T47D (cell line): ENCODE results near the gene C6orf15.

Experiments used
- DNase-seq, 2 experiments: peaks; one replicate each; pipeline versions ENCODE4 v3.0.0 to v3.0.0-alpha.2; 2011 to 2012; ENCODE audit warnings: low read depth in 1 of 2, low spot score in 1 of 2
- JUND ChIP-seq: IDR thresholded peaks from 2 replicates; pipeline ENCODE4 v1.6.1; 2012; ENCODE audit warnings: low read depth
- in situ Hi-C: cut with HindIII; loops from 2 replicates; pipeline ENCODE4 v1.10.0; 2016; ENCODE audit warnings: low sequenced_read_pairs, low pct_unique_long_range_greater_than_20kb

C6orf15 gene

DNA sequence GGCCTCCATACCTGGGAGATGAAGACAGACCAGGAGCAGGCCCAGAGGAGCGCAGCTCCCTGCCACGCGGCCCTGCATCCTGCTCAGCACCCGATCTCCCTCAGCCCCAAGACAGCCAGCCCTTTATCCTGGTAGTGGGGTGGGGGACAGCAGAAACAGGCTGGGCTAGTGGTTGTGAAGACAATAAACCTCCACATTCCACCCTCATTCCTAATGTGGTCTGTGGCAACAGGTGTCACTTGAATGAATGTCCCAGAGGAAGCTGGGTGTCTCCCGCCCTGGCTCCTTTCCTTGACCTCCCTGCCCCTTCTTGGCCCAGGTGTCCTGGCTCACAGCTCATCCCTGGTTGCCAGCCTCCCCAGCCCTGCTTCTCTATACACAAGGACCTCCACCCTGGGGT is at the start of gene C6orf15:
Gene C6orf15, minus strand, starts transcription at position 98 of the 400 bp plus-strand sequence. Its CDS starts 20 bp downstream, at position 78.
- DNase-seq = no peak
- no peak for TF ChIP-seq JUND
- in situ Hi-C loops = no loop called here

DNA sequence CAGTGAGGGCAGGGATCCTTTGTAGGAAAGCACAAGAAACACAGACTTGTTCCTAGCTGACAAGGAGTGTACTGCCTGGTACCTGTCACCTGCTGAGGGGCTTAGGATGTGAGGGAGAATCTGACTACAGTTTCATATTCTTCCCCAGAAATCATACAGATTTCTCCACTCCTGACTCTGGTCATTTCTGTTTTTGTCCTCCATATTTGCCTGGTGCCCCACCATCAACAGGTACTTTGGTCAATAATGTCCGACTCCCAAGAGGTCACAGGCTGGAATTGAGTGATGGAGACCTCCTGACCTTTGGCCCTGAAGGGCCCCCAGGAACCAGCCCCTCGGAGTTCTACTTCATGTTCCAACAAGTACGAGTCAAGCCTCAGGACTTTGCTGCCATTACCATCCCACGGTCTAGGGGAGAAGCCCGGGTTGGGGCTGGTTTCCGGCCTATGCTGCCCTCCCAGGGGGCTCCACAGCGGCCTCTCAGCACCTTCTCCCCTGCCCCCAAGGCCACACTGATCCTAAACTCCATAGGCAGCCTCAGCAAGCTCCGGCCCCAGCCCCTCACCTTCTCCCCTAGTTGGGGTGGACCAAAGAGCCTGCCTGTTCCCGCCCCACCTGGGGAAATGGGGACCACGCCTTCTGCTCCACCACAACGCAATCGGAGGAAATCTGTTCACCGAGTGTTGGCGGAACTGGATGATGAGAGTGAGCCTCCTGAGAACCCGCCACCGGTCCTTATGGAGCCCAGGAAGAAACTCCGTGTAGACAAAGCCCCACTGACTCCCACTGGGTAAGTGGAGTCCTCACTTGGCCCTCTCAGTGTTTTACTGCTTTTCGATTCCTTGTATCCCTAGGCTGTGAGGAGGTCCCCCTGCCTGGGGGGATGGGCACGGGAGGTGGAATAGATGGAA is 49.1 kb upstream of the C6orf15 start:
- TF ChIP-seq JUND = no peak
- DNase-seq = no peak
- in situ Hi-C loops = no loop called here

DNA sequence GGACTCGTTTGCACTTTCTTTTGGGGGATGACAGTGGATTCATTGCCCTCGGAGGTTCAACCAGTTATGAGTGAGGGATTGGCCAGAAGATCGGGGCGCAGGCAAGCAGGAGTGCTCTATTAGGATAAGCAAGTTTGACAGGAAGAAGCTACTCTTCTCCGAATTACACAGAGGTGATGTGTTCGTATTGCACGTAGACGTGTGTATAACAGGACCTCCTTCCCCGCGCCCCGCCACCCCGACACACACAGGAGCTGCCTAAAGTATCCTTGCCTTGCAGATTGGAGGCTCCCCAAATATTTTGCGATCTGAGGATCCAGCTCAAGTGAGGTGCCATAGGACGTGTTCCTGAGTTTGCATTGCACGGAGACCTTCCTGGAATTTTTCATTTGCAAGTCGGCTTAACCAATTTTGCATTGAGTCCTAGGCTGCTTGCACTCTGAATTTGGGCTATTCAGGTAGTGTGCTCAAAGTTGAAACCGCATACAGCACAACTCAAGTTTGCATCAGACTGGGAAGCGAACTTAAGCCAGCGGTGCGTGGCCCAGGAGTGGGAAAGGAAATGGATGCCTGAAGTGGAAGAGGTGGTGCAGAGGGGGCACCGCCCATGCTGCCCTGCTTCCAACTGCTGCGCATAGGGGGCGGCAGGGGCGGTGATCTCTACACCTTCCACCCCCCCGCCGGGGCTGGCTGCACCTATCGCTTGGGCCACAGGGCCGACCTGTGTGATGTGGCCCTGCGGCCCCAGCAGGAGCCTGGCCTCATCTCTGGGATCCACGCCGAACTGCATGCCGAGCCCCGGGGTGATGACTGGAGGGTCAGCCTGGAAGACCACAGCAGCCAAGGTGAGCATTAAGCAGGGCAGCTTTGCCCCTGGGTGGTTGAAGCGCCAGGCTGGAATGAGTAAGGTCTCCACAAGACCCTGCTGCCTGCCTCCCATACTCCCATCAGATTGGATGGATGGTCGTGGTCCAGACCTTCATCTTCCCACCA is 46.8 kb upstream of the C6orf15 start:
- no peak for TF ChIP-seq JUND
- in situ Hi-C loops = no loop called here
- DNase-seq = peak; percentile 42 to 43

GRCh38 chr6:31158140-31158862 is 45.9 kb upstream of the C6orf15 start, which contains the start of gene TCF19:
TSS of gene TCF19 (plus strand) at chr6:31158589. CDS start at chr6:31159470, 881 bp downstream.
- peak; percentile 97 to 99 for DNase-seq
- in situ Hi-C loops = no loop called here
- no peak for TF ChIP-seq JUND

DNA sequence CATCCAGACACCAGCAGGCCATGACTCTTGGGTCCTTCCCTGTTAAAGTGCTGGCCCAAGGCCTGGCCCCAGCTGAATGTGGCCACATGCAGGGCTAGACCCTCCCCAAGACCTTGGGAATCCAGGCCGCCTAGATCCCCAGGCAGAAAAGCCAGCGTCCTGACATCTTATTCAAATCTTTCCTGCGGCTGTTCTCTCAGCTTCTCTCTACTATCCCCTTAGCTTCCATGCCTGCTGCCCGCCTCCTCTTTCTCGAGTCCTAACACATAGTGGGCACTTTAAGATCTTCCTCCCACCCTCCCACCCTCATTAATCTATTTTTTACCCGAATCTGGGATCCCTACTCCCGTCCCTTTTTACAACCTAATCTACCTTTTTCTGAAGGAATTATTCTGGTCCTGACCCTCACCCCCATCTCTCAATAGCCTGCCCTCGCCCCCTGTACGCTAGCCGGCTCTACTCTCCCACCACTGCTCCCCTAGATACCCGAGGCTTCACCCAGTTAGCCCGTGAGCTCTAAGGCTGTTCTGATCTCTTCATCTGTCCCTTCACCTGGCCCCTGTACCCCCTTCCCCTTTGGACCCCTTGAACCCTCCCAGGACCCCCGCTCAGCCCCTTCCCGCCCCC is 45.3 kb upstream of the C6orf15 start, which contains the start of gene CCHCR1:
Gene CCHCR1, minus strand, starts transcription at position 290 of the 627 bp plus-strand sequence. Its CDS starts 202 bp downstream, at position 88.
- no peak for TF ChIP-seq JUND
- in situ Hi-C loops = no loop called here
- DNase-seq = no peak

- no peak for TF ChIP-seq JUND
- in situ Hi-C loops = no loop called here
- no peak for DNase-seq
These were observed 44.3 kb upstream of the C6orf15 start for GRCh38 chr6:31156641-31157040.

DNA sequence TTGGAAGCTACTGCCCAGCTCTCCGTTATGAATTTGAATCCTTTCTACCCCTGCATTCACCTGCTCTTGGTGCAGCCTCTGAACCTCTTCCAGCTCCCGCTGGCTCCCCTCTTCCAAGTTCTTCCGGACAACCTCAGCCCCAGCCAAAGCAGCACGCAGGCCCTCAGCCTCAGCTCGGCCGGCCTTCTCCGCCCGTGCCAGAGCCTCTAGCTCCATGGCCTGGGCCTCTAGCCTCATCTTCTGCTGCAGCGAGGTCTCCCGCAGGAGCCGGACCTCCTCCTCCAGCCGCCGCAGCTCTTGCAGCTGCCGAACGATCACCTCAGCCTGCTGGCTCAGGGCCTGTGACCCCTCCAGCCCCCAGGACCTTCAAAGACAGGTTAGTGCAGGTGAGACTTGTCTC is 42.1 kb upstream of the C6orf15 start:
- no peak for DNase-seq
- in situ Hi-C loops = no loop called here
- no peak for TF ChIP-seq JUND

- in situ Hi-C loops = no loop called here
- no peak for TF ChIP-seq JUND
- no peak for DNase-seq
These were observed 40.4 kb upstream of the C6orf15 start for GRCh38 chr6:31152781-31153180.

GRCh38 chr6:31149827-31150447 is 37.6 kb upstream of the C6orf15 start:
- TF ChIP-seq JUND = no peak
- no peak for DNase-seq
- in situ Hi-C loops = no loop called here

- no peak for TF ChIP-seq JUND
- no peak for DNase-seq
- in situ Hi-C loops = no loop called here
These were observed 33.0 kb upstream of the C6orf15 start for GRCh38 chr6:31145386-31145785.

- no peak for DNase-seq
- TF ChIP-seq JUND = no peak
- in situ Hi-C loops = no loop called here
These were observed 32.6 kb upstream of the C6orf15 start for GRCh38 chr6:31144970-31145340.
